PC-9 (cell line): ENCODE measurements around the gene PXN.

ENCODE experiments used
- EZH2 ChIP-seq: fragments of 200-600 bp; sonication (generic); IDR thresholded peaks from 2 replicates; pipeline ENCODE4 v1.8.0; 2017; ENCODE audit warnings: antibody characterized with exemption, low read depth
- TF ChIP-seq, protein P1 (sequence below): fragments of 200-600 bp; sonication (generic); conservative IDR thresholded peaks from 2 replicates; pipeline ENCODE4 v1.6.1; 2017; ENCODE audit warnings: mixed run types, antibody characterized with exemption, mild to moderate bottlenecking, moderate library complexity

DNA sequence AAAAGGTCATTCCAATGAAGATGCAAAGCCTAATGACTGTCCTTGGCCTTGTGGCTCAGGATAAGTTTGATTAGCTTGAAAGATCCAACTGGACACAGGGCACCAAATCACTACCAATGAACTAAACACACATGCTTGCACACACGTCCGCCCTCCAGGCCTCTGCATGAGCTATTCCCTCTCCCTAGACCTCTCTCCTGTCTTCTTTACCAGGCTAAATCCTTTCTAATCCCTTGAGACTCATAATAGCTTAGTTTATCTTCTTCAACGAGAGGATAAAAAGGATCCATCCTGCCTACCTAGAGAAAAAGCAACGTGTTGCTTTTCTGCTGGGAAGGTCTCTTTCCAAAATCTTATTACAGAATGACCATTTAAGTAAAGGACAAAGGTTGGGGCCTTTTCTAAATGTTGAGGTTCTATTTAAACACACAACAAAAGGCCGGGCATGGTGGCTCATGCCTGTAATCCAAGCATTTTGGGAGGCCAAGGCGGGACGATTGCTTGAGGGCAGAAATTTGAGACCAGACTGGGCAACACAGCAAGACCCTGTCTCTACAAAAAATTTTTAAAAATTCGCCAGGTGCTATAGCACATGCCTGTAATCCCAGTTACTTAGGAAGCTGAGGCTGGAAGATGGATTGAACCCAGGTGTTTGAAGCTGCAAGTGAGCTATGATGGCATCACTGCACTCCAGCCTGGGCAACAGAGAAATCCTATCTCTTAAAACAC is 22.4 kb downstream of the PXN start:
- TF ChIP-seq EZH2 = no peak
- TF ChIP-seq, protein P1, sequence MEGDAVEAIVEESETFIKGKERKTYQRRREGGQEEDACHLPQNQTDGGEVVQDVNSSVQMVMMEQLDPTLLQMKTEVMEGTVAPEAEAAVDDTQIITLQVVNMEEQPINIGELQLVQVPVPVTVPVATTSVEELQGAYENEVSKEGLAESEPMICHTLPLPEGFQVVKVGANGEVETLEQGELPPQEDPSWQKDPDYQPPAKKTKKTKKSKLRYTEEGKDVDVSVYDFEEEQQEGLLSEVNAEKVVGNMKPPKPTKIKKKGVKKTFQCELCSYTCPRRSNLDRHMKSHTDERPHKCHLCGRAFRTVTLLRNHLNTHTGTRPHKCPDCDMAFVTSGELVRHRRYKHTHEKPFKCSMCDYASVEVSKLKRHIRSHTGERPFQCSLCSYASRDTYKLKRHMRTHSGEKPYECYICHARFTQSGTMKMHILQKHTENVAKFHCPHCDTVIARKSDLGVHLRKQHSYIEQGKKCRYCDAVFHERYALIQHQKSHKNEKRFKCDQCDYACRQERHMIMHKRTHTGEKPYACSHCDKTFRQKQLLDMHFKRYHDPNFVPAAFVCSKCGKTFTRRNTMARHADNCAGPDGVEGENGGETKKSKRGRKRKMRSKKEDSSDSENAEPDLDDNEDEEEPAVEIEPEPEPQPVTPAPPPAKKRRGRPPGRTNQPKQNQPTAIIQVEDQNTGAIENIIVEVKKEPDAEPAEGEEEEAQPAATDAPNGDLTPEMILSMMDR = no peak
